Panc1 (cell line): ENCODE data around the gene HELZ2. TPM values are rescaled to one million over a fixed set of nuclear protein-coding genes. Genes with fewer than 3 reads are reported as not detected.
"Not testable (repeated sequence)": the region's sequence is repeated elsewhere in the genome, so short reads cannot be mapped to it uniquely, and the experiment has no call there.

Source experiments
- ATAC-seq: fragments of 200-7000 bp; cut with Tn5 transposase; 2 replicates; pipeline ENCODE4 v1.9.1; 2020; ENCODE audit warnings: mild to moderate bottlenecking, moderate library complexity
- BruUV-seq: library from RNA; stranded (reverse); fragments of 400-500 nt; replicated peaks from 2 replicates; lab custom pipeline; 2021; lab: Mats Ljungman, UMichigan
- CTCF ChIA-PET: fragments of 300-600 bp; sonication (Branson Sonifier 250); formaldehyde crosslinking; loops from one replicate; lab custom pipeline; 2022; ENCODE audit warnings: antibody characterized with exemption; lab: Charles Lee
- POLR2A ChIA-PET: fragments of 300-600 bp; sonication (Branson Sonifier 250); formaldehyde crosslinking; loops from one replicate; lab custom pipeline; 2022; ENCODE audit warnings: antibody characterized with exemption; lab: Charles Lee
- DNase-seq: peaks from one replicate; pipeline ENCODE4 v3.0.0-alpha.2; 2010; ENCODE audit warnings: low read depth, low spot score
- H3K27ac ChIP-seq: 2 replicates; pipeline ENCODE4 v1.5.1; 2011; ENCODE audit warnings: mild to moderate bottlenecking, low read length, inconsistent platforms
- H3K27me3 ChIP-seq: fragments of 200-500 bp; sonication (Bioruptor generic); 2 replicates; pipeline ENCODE4 v1.6.0; 2014; ENCODE audit warnings: low read length, inconsistent platforms; ENCODE audit not compliant: control insufficient read depth, insufficient read depth
- H3K36me3 ChIP-seq: fragments of 200-500 bp; sonication (Bioruptor generic); 2 replicates; pipeline ENCODE4 v1.5.1; 2014; ENCODE audit warnings: inconsistent platforms, mild to moderate bottlenecking, low read length, moderate library complexity; ENCODE audit not compliant: control insufficient read depth, insufficient read depth
- H3K4me1 ChIP-seq: 2 replicates; pipeline ENCODE4 v1.5.1; 2011; ENCODE audit warnings: inconsistent platforms, mild to moderate bottlenecking, low read length, moderate library complexity; ENCODE audit not compliant: control insufficient read depth, insufficient read depth
- H3K4me3 ChIP-seq, 2 experiments: 2 replicates each; pipeline ENCODE4 v1.5.1; 2011 to 2012; ENCODE audit warnings: low read depth in 2 of 2, low read length in 2 of 2, mild to moderate bottlenecking in 2 of 2, inconsistent platforms in 1 of 2, moderate library complexity in 1 of 2
- H3K9me3 ChIP-seq: fragments of 200-500 bp; sonication (Bioruptor generic); 2 replicates; pipeline ENCODE4 v1.5.1; 2014; ENCODE audit warnings: low read depth, mild to moderate bottlenecking, inconsistent platforms, low read length, moderate library complexity; ENCODE audit not compliant: control insufficient read depth, insufficient read depth
- CTCF ChIP-seq: fragments of 450-650 bp; IDR thresholded peaks from 2 replicates; pipeline ENCODE4 v1.5.1; 2017; ENCODE audit warnings: mild to moderate bottlenecking
- POLR2AphosphoS5 ChIP-seq: IDR thresholded peaks from 2 replicates; pipeline ENCODE4 v1.6.1; 2012; ENCODE audit warnings: mild to moderate bottlenecking, low read depth, low read length, moderate library complexity
- REST ChIP-seq, 2 experiments: IDR thresholded peaks; 2 replicates each; pipeline ENCODE4 v1.6.1; 2011 to 2012; ENCODE audit warnings: low read depth in 2 of 2, control low read depth in 1 of 2, low read length in 1 of 2, mild to moderate bottlenecking in 1 of 2, moderate library complexity in 1 of 2; ENCODE audit not compliant: insufficient read depth in 1 of 2
- SIN3A ChIP-seq: IDR thresholded peaks from 2 replicates; pipeline ENCODE4 v1.6.1; 2012; ENCODE audit warnings: low read depth, mild to moderate bottlenecking, low read length, moderate library complexity, borderline replicate concordance; ENCODE audit not compliant: insufficient read depth
- TCF7L2 ChIP-seq: IDR thresholded peaks from 2 replicates; pipeline ENCODE4 v1.6.1; 2011; ENCODE audit warnings: mild to moderate bottlenecking, low read depth, low read length, inconsistent platforms
- in situ Hi-C: cut with HindIII; loops from 2 replicates; pipeline ENCODE4 v1.10.0; 2016; ENCODE audit warnings: low sequenced_read_pairs, low pct_unique_long_range_greater_than_20kb
- intact Hi-C: fragments of 100-400 bp; cut with micrococcal nuclease; formaldehyde crosslinking; loops from one replicate; pipeline ENCODE4 v1.10.0; 2022; ENCODE audit not compliant: unreplicated experiment
- total RNA-seq: library from RNA; stranded (reverse); gene quantifications from one replicate; pipeline ENCODE4 v1.2.1, GENCODE V29; 2021; ENCODE audit not compliant: unreplicated experiment

The HELZ2 gene
- total RNA-seq, 1 experiment from 2014 or later, result 41.5 TPM

DNA sequence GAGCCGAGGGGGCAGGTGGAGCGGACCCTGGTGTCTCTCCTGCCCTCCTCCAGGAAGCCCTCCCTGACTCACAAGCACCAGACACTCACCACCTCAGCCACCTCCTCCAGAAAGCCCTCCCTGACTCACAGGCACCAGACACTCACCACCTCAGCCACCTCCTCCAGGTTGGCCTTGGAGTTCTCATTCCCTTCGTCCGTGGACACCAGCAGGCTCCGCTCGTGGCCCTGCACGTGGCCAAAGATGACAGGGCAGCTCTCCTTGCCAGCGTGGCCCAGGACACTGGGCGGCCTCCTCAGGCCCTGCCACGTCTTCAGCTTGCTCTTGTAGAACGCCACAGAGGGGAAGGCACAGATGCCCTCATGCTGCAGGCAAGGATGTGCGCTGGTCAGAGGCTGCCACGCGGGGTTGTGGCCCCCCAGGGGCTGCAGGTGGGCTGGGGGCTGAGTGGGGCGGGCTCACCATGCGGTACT, 13.7 kb downstream of the HELZ2 start:
- ATAC-seq, result no peak
- in situ Hi-C loops (no loop called here), intact Hi-C loops (no loop called here)
- no peak overlapping the region for H3K4me3 ChIP-seq
- ChIA-PET CTCF (interaction anchor here (0.9 kb wide), 1 partner anchor 23 kb away, joined by 3 read pairs; the partner anchor contains the start of gene PTK6), POLR2A (interaction anchor here (0.6 kb wide), 1 partner anchor 44 kb away, joined by 7 read pairs; no protein-coding TSS in a partner anchor)
- DNase-seq, result no peak
- H3K27ac ChIP-seq, result no peak overlapping the region
- no TSS peak for BruUV-seq
- H3K4me1 ChIP-seq, result no peaks in the 10 kb centered on the region
- no peaks in the 10 kb centered on the region for H3K36me3 ChIP-seq
- H3K27me3 ChIP-seq, result no peaks in the 10 kb centered on the region
- TF ChIP-seq TCF7L2 (no peak), CTCF (no peak), POLR2AphosphoS5 (no peak), REST (IDR thresholded peaks at IDR 0.05; ENCODE audit: insufficient read depth in 1 of 2, low read depth in 2 of 2, low read length in 1 of 2) (no peak), SIN3A (no peak)
- H3K9me3 ChIP-seq, result no peaks in the 10 kb centered on the region

DNA sequence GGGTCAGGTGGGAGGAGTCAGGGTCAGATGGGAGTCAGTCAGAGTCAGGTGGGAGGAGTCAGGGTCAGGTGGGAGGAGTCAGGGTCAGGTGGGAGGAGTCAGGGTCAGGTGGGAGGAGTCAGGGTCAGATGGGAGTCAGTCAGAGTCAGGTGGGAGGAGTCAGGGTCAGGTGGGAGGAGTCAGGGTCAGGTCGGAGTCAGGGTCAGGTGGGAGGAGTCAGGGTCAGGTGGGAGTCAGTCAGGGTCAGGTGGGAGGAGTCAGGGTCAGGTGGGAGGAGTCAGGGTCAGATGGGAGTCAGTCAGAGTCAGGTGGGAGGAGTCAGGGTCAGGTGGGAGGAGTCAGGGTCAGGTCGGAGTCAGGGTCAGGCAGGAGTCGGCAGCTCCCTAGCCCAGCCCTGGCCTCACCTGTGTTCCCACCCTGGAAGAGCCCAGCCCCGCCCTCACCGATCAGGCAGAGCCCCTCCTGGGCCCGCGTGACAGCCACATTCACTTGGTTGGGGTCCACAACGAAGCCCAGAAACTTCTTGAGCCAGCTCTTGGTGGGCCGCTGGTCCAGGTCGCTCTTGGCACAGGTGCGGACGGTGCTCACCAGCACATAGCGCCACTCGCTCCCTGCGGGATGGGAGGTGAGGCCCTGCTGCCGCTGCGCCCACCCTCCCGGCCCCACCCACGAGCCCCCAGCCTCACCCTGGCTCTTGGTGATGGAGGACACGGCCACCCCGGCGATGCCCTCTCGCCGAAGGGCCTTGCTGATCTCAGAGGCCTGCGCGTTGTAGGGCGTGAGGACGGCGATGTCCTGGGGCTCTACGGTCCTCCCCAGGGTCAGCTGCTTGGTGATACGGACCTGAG, 14.3 kb downstream of the HELZ2 start:
- H3K9me3 ChIP-seq, ATAC-seq, H3K36me3 ChIP-seq, H3K27me3 ChIP-seq, intact Hi-C loops, DNase-seq, H3K27ac ChIP-seq, H3K4me1 ChIP-seq, POLR2A ChIA-PET, in situ Hi-C loops, BruUV-seq, H3K4me3 ChIP-seq: not testable (repeated sequence)
- CTCF ChIA-PET, result interaction anchor here (0.9 kb wide), 1 partner anchor 22 kb away, joined by 3 read pairs; the partner anchor contains the start of gene PTK6
